Ascending aorta (tissue), 2 donors: ENCODE results near the gene ST6GALNAC6. TPM values are rescaled to one million over a fixed set of nuclear protein-coding genes. Genes with fewer than 3 reads are reported as not detected.
A peak's percentile ranks its signal among the peaks of the same experiment; 100 is the strongest.

Source experiments
- DNase-seq, 2 donors: peaks; one replicate each; pipeline ENCODE4 v3.0.0-alpha.2; 2019; ENCODE audit warnings: low spot score in 2 of 2
- H3K27ac ChIP-seq, 2 donors: fragments of 200-600 bp; sonication (generic); one replicate each; pipeline ENCODE4 v1.5.1; 2016 to 2017; ENCODE audit warnings: mild to moderate bottlenecking in 1 of 2
- H3K27me3 ChIP-seq: fragments of 200-600 bp; sonication (generic); one replicate; pipeline ENCODE4 v1.5.1; 2017
- H3K36me3 ChIP-seq, 2 donors: fragments of 200-600 bp; sonication (generic); one replicate each; pipeline ENCODE4 v1.5.1; 2016
- H3K4me1 ChIP-seq, 2 donors: fragments of 200-600 bp; sonication (generic); one replicate each; pipeline ENCODE4 v1.5.1; 2016 to 2017; ENCODE audit warnings: mild to moderate bottlenecking in 1 of 2
- H3K4me3 ChIP-seq, 2 donors: fragments of 200-600 bp; sonication (generic); one replicate each; pipeline ENCODE4 v1.5.1; 2016 to 2017; ENCODE audit warnings: mild to moderate bottlenecking in 1 of 2
- H3K9me3 ChIP-seq, 2 donors: fragments of 200-600 bp; sonication (generic); one replicate each; pipeline ENCODE4 v1.5.1; 2016
- CTCF ChIP-seq, 3 experiments: fragments of 200-600 bp in 2 of 3; fragments of 450-650 bp in 1 of 3; sonication (generic) in 2 of 3; IDR thresholded peaks; one replicate each; pipeline ENCODE4 v1.5.1; 2016 to 2019; ENCODE audit warnings: antibody characterized with exemption in 3 of 3, mild to moderate bottlenecking in 1 of 3, moderate library complexity in 1 of 3
- intact Hi-C: fragments of 100-400 bp; cut with DNase I; formaldehyde crosslinking; loops from one replicate; pipeline ENCODE4 v1.15.1; 2023
- total RNA-seq: library from RNA; depleted of rRNA; stranded (reverse); fragments of >200 nt; gene quantifications from one replicate; pipeline ENCODE4 v1.1.0, GENCODE V29; 2016

The ST6GALNAC6 gene
- 172 TPM for total RNA-seq

- Histone ChIP-seq H3K4me3 (peak within 1 kb of the TSS; percentile 83 to 100), H3K27me3 (no peaks in the 10 kb centered on the region), H3K4me1 (peaks cover 23 to 42% of the 10 kb centered on the region in 2 donors), H3K9me3 (no peaks in the 10 kb centered on the region), H3K36me3 (peaks cover 20 to 25% of the 10 kb centered on the region in 2 donors), H3K27ac (peak within 1 kb of the TSS; percentile 95 to 99)
- TF ChIP-seq CTCF (IDR thresholded peaks at IDR 0.05), result peak in 1 of 3 experiments; percentile 10
- intact Hi-C loops, result no loop called here
- peak in 1 of 2 donors; percentile 83 for DNase-seq
Measured at GRCh38 chr9:127899128-127899943, at the start of gene ST6GALNAC6. ST6GALNAC6 (minus strand) TSS chr9:127899603; CDS start chr9:127897981, 1,622 bp downstream.

- Histone ChIP-seq H3K4me3 (no peak overlapping the region), H3K4me1 (no peaks in the 10 kb centered on the region), H3K27ac (no peak overlapping the region), H3K9me3 (no peaks in the 10 kb centered on the region), H3K27me3 (no peaks in the 10 kb centered on the region), H3K36me3 (peaks cover 15% of the 10 kb centered on the region in 2 donors)
- no peak for DNase-seq
- no peak for TF ChIP-seq CTCF (IDR thresholded peaks at IDR 0.05)
- intact Hi-C loops, result no loop called here
Measured at GRCh38 chr9:127947841-127948710, 48.7 kb upstream of the ST6GALNAC6 start.

GRCh38 chr9:127946728-127947127, 47.3 kb upstream of the ST6GALNAC6 start:
- no peak for TF ChIP-seq CTCF (IDR thresholded peaks at IDR 0.05)
- peaks cover 0 to 4% of the 10 kb centered on the region in 2 donors for H3K4me1 ChIP-seq
- no peak overlapping the region for H3K27ac ChIP-seq
- no peaks in the 10 kb centered on the region for H3K27me3 ChIP-seq
- H3K36me3 ChIP-seq, result peaks cover 15 to 22% of the 10 kb centered on the region in 2 donors
- no peak for DNase-seq
- H3K4me3 ChIP-seq, result no peak overlapping the region
- H3K9me3 ChIP-seq, result no peaks in the 10 kb centered on the region
- intact Hi-C loops, result no loop called here

- no peak for DNase-seq
- Histone ChIP-seq H3K27ac (no peak overlapping the region), H3K9me3 (no peaks in the 10 kb centered on the region), H3K4me1 (peaks cover 0 to 4% of the 10 kb centered on the region in 2 donors), H3K36me3 (peaks cover 15 to 25% of the 10 kb centered on the region in 2 donors), H3K27me3 (no peaks in the 10 kb centered on the region), H3K4me3 (no peak overlapping the region)
- no peak for TF ChIP-seq CTCF (IDR thresholded peaks at IDR 0.05)
- intact Hi-C loops, result loop anchor here (2.0 kb wide), 1 partner anchor 171 kb away; no protein-coding TSS in a partner anchor
Measured at GRCh38 chr9:127945942-127946341, 46.5 kb upstream of the ST6GALNAC6 start.

GRCh38 chr9:127945338-127945737, 45.9 kb upstream of the ST6GALNAC6 start:
- Histone ChIP-seq H3K9me3 (no peaks in the 10 kb centered on the region), H3K27me3 (no peaks in the 10 kb centered on the region), H3K4me1 (peaks cover 0 to 4% of the 10 kb centered on the region in 2 donors), H3K27ac (no peak overlapping the region), H3K36me3 (peaks cover 15 to 25% of the 10 kb centered on the region in 2 donors), H3K4me3 (no peak overlapping the region)
- TF ChIP-seq CTCF (IDR thresholded peaks at IDR 0.05), result no peak
- intact Hi-C loops, result loop anchor here (2.0 kb wide), 1 partner anchor 171 kb away; no protein-coding TSS in a partner anchor
- DNase-seq, result no peak
